WTC11 (cell line): ENCODE measurements around the gene LAMA4.

ENCODE experiments used
- CREB1 ChIP-seq: sonication (generic); formaldehyde crosslinking; IDR thresholded peaks from 2 replicates; pipeline ENCODE4 v1.8.0; 2023; ENCODE audit warnings: mild to moderate bottlenecking, missing genetic modification reagents
- CREM ChIP-seq: sonication (generic); formaldehyde crosslinking; IDR thresholded peaks from 2 replicates; pipeline ENCODE4 v1.8.1; 2022; ENCODE audit warnings: mild to moderate bottlenecking, missing genetic modification reagents, moderate library complexity
- CTCF ChIP-seq: fragments of 200-600 bp; IDR thresholded peaks from 2 replicates; pipeline ENCODE4 v1.8.0; 2022; ENCODE audit warnings: antibody characterized with exemption
- IRF1 ChIP-seq: sonication (generic); formaldehyde crosslinking; IDR thresholded peaks from 2 replicates; pipeline ENCODE4 v1.8.0; 2023; ENCODE audit warnings: missing genetic modification reagents
- NR3C1 ChIP-seq: sonication (generic); formaldehyde crosslinking; conservative IDR thresholded peaks from 2 replicates; pipeline ENCODE4 v1.8.1; 2023; ENCODE audit warnings: low read depth, mild to moderate bottlenecking, missing genetic modification reagents
- PRDM15 ChIP-seq: sonication (generic); formaldehyde crosslinking; IDR thresholded peaks from 2 replicates; pipeline ENCODE4 v1.8.0; 2022; ENCODE audit warnings: missing genetic modification reagents
- TCF7 ChIP-seq: sonication (generic); formaldehyde crosslinking; IDR thresholded peaks from 2 replicates; pipeline ENCODE4 v1.8.0; 2022; ENCODE audit warnings: mild to moderate bottlenecking, low read depth, missing genetic modification reagents, moderate library complexity
- ZNF317 ChIP-seq: sonication (generic); formaldehyde crosslinking; IDR thresholded peaks from 2 replicates; pipeline ENCODE4 v1.8.1; 2023; ENCODE audit warnings: low read depth, mild to moderate bottlenecking, moderate library complexity, missing genetic modification reagents, borderline replicate concordance
- TF ChIP-seq, protein P1 (sequence below): sonication (generic); formaldehyde crosslinking; IDR thresholded peaks from 2 replicates; pipeline ENCODE4 v1.8.1; 2023; ENCODE audit warnings: mild to moderate bottlenecking, missing genetic modification reagents, moderate library complexity
- TF ChIP-seq, protein P2 (sequence below): sonication (generic); formaldehyde crosslinking; IDR thresholded peaks from 2 replicates; pipeline ENCODE4 v1.8.0; 2022; ENCODE audit warnings: mild to moderate bottlenecking, missing genetic modification reagents

DNA sequence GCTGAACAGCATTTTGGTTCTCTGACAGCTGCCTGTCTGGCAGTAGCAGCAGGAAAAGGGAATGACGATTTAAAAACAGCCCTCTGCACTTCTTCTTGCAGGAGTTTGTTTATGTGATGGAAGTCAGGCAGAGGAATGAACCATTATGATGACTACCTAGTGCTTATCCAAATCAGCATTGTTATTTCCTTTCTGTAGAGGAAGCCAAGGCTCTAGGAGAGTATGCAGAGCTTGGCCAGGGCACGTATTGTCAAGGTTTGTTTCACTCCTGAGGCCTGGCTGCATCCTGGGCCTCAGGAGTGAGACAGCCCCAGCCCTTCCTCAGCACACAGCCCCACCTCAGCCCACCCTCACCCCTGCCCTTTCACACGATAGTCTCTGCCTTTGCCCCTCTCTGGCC is 98.5 kb downstream of the LAMA4 start:
- TF ChIP-seq CREB1 (no peak), CTCF (no peak), NR3C1 (CRISPR knock-in tag) (no peak), CREM (CRISPR knock-in tag) (no peak), ZNF317 (CRISPR knock-in tag) (no peak), IRF1 (CRISPR knock-in tag) (no peak), PRDM15 (no peak), TCF7 (CRISPR knock-in tag) (no peak)
- TF ChIP-seq, protein P1, sequence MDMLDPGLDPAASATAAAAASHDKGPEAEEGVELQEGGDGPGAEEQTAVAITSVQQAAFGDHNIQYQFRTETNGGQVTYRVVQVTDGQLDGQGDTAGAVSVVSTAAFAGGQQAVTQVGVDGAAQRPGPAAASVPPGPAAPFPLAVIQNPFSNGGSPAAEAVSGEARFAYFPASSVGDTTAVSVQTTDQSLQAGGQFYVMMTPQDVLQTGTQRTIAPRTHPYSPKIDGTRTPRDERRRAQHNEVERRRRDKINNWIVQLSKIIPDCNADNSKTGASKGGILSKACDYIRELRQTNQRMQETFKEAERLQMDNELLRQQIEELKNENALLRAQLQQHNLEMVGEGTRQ, result no peak
- TF ChIP-seq, protein P2, sequence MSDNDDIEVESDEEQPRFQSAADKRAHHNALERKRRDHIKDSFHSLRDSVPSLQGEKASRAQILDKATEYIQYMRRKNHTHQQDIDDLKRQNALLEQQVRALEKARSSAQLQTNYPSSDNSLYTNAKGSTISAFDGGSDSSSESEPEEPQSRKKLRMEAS (CRISPR knock-in tag), result no peak
